ENCODE data around the gene LYZL4. TPM values are rescaled to one million over a fixed set of nuclear protein-coding genes. Genes with fewer than 3 reads are reported as not detected.

LYZL4 gene
- total and polyA plus RNA-seq, 7 donors, result not detected

- intact Hi-C loops (cut with DNase I), result no loop called here
Measured at GRCh38 chr3:42357335-42357734, 53.1 kb downstream of the LYZL4 start.

DNA sequence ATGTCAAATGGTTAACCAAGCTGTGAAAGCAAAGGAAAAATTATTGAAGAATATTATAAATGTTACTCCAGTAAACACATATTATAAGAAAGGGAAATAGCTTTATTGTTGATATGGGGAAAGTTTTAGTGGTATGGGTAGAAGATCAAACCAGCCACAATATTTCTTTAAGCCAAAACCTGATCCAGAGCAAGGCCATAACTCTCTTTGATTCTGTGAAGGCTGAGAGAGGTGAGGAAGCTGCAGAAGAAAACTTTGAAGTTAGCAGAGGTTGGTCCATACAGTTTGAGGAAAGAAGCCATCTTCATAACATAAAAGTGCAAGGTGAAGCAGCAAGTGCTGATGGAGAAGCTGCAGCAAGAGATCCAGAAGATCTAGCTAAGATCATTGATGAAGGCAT is 54.8 kb downstream of the LYZL4 start:
- H3K4me1 ChIP-seq, result peaks cover 0 to 7% (median 0%) of the 10 kb centered on the region in 4 donors
- peaks cover 0 to 4% (median 1%) of the 10 kb centered on the region in 4 donors for H3K9me3 ChIP-seq
- H3K27ac ChIP-seq, result no peak overlapping the region
- no peaks in the 10 kb centered on the region for H3K36me3 ChIP-seq
- H3K4me3 ChIP-seq, result no peak overlapping the region
- no peak for DNase-seq
- intact Hi-C loops (cut with DNase I), result no loop called here
- H3K27me3 ChIP-seq, result no peaks in the 10 kb centered on the region
- no peak for TF ChIP-seq CTCF (IDR thresholded peaks at IDR 0.05)
- TF ChIP-seq EP300 (IDR thresholded peaks at IDR 0.05), result no peak
- TF ChIP-seq POLR2A (IDR thresholded peaks at IDR 0.05), result no peak
- TF ChIP-seq POLR2AphosphoS5 (IDR thresholded peaks at IDR 0.05), result no peak

More at GRCh38 chr3:42357335-42357734, 53.1 kb downstream of the LYZL4 start:
- TF ChIP-seq POLR2AphosphoS5 (IDR thresholded peaks at IDR 0.05) (no peak), EP300 (IDR thresholded peaks at IDR 0.05) (no peak), CTCF (IDR thresholded peaks at IDR 0.05) (no peak), POLR2A (IDR thresholded peaks at IDR 0.05) (no peak)
- no peak for DNase-seq
- Histone ChIP-seq H3K27me3 (no peaks in the 10 kb centered on the region), H3K4me3 (no peak overlapping the region), H3K4me1 (peaks cover 0 to 7% (median 0%) of the 10 kb centered on the region in 4 donors), H3K9me3 (peaks cover 0 to 4% (median 1%) of the 10 kb centered on the region in 4 donors), H3K27ac (no peak overlapping the region), H3K36me3 (no peaks in the 10 kb centered on the region)
- WGBS, 2 donors, result 89 to 90% methylated on average over 1 of the region's 1 CpG

DNA sequence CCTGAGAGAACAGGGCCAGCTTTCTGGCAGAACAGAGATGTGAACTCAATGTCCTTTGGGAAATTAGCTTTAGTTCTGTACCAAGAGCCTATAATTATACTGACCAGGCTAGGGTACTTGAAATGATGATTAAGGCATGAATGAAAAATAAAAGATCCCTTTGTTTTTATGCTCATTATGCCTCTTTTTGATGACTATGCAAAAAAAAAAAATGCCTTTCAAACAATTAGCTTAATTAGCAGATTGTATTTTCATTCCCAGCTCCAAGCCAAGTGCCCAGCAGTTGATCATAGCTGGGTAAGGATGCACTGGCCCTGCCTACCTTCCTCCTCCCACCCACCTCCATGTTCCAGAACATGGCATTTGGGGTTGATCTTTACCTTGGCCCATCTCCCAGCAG is 56.8 kb downstream of the LYZL4 start:
- H3K9me3 ChIP-seq, result peaks cover 0 to 4% (median 1%) of the 10 kb centered on the region in 4 donors
- intact Hi-C loops (cut with DNase I), result no loop called here
- no peak overlapping the region for H3K27ac ChIP-seq
- no peak for DNase-seq
- no peak overlapping the region for H3K4me3 ChIP-seq
- H3K27me3 ChIP-seq, result no peaks in the 10 kb centered on the region
- no peaks in the 10 kb centered on the region for H3K36me3 ChIP-seq
- no peak for TF ChIP-seq CTCF (IDR thresholded peaks at IDR 0.05)
- TF ChIP-seq POLR2A (IDR thresholded peaks at IDR 0.05), result no peak
- no peak for TF ChIP-seq EP300 (IDR thresholded peaks at IDR 0.05)
- no peak for TF ChIP-seq POLR2AphosphoS5 (IDR thresholded peaks at IDR 0.05)
- peaks cover 0 to 7% (median 0%) of the 10 kb centered on the region in 4 donors for H3K4me1 ChIP-seq

DNA sequence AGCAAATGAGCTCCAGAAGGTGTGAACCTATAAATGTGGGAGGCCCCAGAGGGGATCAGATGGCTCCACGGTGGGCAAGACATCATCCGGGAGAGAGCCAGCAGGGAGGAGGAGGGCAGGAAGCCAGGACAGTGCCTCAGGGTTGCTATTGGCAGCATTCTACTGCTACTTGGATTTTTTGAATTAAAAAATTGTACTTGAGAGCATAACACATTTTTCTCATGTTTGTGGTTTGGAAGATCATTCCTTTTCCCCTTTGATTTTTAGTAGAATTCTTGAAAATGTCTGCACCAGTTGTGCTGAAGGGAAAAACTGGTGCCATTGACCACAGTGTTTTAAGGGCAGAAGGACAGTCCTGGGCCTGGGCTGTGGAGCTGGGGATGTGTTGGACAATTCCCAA is 59.2 kb downstream of the LYZL4 start:
- no peak overlapping the region for H3K27ac ChIP-seq
- DNase-seq, result no peak
- intact Hi-C loops (cut with DNase I), result no loop called here
- no peak overlapping the region for H3K4me3 ChIP-seq
- peaks cover 0 to 7% (median 0%) of the 10 kb centered on the region in 4 donors for H3K4me1 ChIP-seq
- peaks cover 0 to 3% (median 1%) of the 10 kb centered on the region in 4 donors for H3K9me3 ChIP-seq
- no peaks in the 10 kb centered on the region for H3K27me3 ChIP-seq
- TF ChIP-seq POLR2A (IDR thresholded peaks at IDR 0.05) (no peak), POLR2AphosphoS5 (IDR thresholded peaks at IDR 0.05) (no peak), EP300 (IDR thresholded peaks at IDR 0.05) (no peak), CTCF (IDR thresholded peaks at IDR 0.05) (no peak)
- 69 to 72% methylated on average over 2 of the region's 2 CpGs for WGBS, 2 donors
- H3K36me3 ChIP-seq, result no peaks in the 10 kb centered on the region
